ENCODE results near the gene CD276.
A peak's percentile ranks its signal among the peaks of the same experiment; 100 is the strongest.

CD276 gene

GRCh38 chr15:73655724-73656123 lies 28.5 kb upstream of the CD276 start:
- TF ChIP-seq CTCF (conservative IDR thresholded peaks at IDR 0.05; ENCODE audit: low read depth, low read length) = no peak
- H3K4me3 ChIP-seq (ENCODE audit: low read length) = no peak overlapping the region
- DNase-seq (ENCODE audit: low read depth) = no peak

- no peak for DNase-seq (ENCODE audit: low read depth)
- TF ChIP-seq CTCF (conservative IDR thresholded peaks at IDR 0.05; ENCODE audit: low read depth, low read length) = no peak
- no peak overlapping the region for H3K4me3 ChIP-seq (ENCODE audit: low read length)
These were observed 25.5 kb upstream of the CD276 start for GRCh38 chr15:73658645-73659044.

GRCh38 chr15:73660455-73660854 lies 23.7 kb upstream of the CD276 start:
- no peak for TF ChIP-seq CTCF (conservative IDR thresholded peaks at IDR 0.05; ENCODE audit: low read depth, low read length)
- H3K4me3 ChIP-seq (ENCODE audit: low read length) = no peak overlapping the region
- no peak for DNase-seq (ENCODE audit: low read depth)

GRCh38 chr15:73674587-73674986 lies 9.6 kb upstream of the CD276 start:
- DNase-seq (ENCODE audit: low read depth) = no peak
- no peak for TF ChIP-seq CTCF (conservative IDR thresholded peaks at IDR 0.05; ENCODE audit: low read depth, low read length)
- no peak overlapping the region for H3K4me3 ChIP-seq (ENCODE audit: low read length)

- no peak for DNase-seq (ENCODE audit: low read depth)
- peak; percentile 93 for TF ChIP-seq CTCF (conservative IDR thresholded peaks at IDR 0.05; ENCODE audit: low read depth, low read length)
These were observed 7.0 kb upstream of the CD276 start for GRCh38 chr15:73677146-73677607.

GRCh38 chr15:73677733-73678132 lies 6.5 kb upstream of the CD276 start:
- no peak for TF ChIP-seq CTCF (conservative IDR thresholded peaks at IDR 0.05; ENCODE audit: low read depth, low read length)
- H3K4me3 ChIP-seq (ENCODE audit: low read length) = no peak overlapping the region
- DNase-seq (ENCODE audit: low read depth) = no peak

More at GRCh38 chr15:73677146-73677607, 7.0 kb upstream of the CD276 start:
- H3K4me3 ChIP-seq (ENCODE audit: low read length) = no peak overlapping the region

GRCh38 chr15:73678498-73678897 lies 5.7 kb upstream of the CD276 start:
- H3K4me3 ChIP-seq (ENCODE audit: low read length) = no peak overlapping the region
- no peak for DNase-seq (ENCODE audit: low read depth)

More at GRCh38 chr15:73678498-73678897, 5.7 kb upstream of the CD276 start:
- no peak for TF ChIP-seq CTCF (conservative IDR thresholded peaks at IDR 0.05; ENCODE audit: low read depth, low read length)
